GM19455 (cell line): ENCODE results near the gene RICTOR.
A peak's percentile ranks its signal among the peaks of the same experiment; 100 is the strongest.

Experiments used
- ATAC-seq: cut with Tn5 transposase; IDR thresholded peaks from one replicate; pipeline ENCODE4 v1.9.1; 2021; ENCODE audit not compliant: unreplicated experiment

RICTOR gene

DNA sequence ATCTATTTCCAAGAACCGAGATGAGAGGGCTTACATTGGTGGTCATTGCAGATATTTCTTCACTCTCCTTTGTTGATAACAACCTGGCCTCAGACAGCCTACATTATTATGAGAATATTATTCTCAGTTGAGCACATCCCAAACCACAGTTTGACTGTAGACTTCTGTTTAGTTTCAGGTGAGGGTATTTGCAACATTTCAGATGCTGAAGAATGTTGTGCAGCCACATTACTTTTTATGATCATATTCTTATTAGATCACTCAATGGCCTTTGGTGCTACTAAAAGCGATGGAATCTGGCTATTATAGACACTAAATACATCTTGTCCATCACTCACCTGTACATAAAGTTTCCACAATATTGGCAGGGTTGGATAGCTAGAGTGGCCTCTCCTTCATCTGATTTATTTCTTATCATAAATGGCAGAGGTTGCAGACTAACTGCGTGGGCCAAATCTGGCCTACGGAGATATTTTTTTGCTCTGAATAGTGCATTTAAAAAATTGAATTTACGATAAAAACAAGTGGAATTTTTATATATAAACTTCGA lies 26.2 kb upstream of the RICTOR start:
- no peak for ATAC-seq

- ATAC-seq, result no peak
These were observed 25.6 kb upstream of the RICTOR start for GRCh38 chr5:39099831-39100230.

DNA sequence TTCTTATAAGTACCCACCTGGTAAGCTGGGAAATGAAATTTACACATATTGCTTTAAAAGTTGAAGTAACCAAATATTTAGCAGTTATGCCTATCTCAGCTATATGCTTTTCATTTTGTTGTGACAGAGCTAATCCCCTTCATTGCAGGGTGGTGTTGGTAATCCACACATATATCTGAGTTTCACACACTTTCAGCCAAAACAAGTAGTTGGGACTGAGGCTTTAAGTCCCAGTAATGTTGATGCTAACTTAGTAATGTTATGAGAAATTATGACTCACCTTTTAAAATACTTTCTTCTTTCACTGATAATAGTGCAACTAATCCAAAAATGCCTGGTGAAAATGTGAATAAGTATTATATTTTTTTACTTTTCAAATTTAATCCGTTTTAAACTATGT lies 19.2 kb upstream of the RICTOR start:
- no peak for ATAC-seq

DNA sequence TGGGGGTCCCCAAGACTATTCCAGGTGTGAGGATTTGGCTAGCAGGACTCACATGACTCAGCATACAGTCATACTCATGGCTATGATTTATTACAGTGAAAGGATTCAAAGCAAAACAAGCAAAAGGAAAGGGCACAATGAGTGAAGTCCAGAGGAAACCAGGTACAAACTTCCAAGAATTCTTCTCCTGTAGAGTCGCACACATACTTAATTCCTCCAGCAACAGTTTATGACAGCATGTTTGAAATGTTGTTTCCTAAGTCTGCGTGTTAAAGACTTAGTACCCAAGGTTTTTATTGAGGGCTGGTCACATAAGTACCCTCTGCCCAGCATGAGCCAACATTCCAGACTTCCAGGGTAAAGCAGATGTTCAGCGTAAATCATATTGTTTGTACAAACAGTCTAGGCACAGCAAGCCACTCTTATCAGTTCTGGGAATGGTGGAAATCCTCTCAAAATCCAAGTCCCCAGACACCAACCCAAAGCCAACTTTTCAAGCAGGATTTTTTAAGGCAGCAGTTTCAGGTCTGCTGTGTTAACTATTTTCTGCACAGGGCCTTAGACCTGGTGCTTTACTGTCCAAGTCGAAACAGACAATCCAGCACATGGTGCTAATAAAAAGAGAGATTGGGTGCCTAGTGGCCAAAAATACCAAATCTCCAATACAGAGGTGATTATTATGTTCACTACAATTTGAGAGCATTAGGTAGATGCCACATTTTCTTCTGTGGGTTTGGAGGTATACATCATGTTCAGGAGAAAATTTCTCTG lies 18.6 kb upstream of the RICTOR start:
- no peak for ATAC-seq

DNA sequence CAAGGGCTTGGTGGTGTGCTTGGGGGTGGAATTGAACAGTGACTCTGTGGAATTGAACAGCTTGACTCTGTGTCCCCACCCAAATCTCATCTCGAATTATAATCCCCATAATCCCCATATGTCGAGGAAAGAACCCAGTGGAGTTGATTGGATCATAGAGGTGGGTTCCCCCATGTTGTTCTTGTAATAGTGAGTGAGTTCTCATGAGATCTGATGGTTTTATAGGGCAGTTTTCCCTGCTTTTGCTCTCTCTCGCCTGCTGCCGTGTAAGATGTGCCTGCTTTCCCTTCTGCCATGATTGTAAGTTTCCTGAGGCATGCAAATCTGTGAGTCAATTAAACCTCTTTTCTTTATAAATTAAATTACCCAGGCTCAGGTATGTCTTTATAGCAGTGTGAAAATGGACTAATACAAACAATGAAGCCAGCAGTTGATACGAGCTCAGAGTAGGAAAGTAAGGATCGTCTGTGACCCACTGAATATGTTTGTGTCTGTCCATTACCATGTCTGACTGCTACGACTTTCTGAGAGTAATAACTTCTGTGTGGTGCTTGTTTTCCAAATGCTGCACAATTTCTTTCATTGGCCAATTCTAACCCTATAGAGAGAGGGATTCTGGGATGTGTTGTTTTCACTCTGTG lies 17.9 kb upstream of the RICTOR start:
- ATAC-seq, result no peak

DNA sequence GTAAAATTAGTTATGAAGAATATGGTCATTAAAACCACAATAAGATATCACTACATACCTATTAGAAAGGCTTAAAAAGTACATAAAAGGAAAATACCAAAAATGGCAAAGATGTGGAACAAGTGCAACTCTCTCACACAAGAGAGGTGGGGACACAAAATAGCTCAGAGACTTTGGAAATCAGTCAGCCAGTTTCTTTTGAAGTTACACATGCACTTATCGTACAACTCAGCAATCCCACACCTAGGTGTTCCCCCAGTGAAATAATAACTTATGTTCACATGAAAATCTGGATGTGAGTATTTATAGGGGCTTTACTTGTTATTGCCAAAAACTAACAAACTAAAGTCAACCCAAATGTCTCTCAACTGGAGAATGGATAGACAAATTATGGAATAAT lies 9.8 kb upstream of the RICTOR start:
- ATAC-seq, result no peak

DNA sequence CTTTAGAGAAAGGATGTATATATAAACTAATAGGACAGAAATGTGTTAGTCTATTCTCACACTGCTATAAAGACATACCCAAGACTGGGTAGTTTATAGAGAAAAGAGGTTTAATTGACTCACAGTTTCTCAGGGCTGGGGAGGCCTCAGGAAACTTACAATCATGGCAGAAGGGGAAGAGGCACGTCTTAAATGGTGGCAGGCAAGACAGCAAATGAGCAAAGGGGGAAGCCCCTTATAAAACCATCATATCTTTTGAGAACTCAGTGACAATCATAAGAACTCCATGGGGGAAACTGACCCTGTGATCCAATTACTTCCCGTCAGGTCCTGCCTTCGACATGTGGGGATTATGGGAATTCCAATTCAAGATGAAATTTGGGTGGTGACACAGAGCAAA lies 8.8 kb upstream of the RICTOR start:
- ATAC-seq, result no peak

GRCh38 chr5:39080597-39081204 lies 6.5 kb upstream of the RICTOR start:
- peak; percentile 48 for ATAC-seq

- ATAC-seq, result no peak
These were observed 6.0 kb upstream of the RICTOR start for GRCh38 chr5:39080168-39080567.

DNA sequence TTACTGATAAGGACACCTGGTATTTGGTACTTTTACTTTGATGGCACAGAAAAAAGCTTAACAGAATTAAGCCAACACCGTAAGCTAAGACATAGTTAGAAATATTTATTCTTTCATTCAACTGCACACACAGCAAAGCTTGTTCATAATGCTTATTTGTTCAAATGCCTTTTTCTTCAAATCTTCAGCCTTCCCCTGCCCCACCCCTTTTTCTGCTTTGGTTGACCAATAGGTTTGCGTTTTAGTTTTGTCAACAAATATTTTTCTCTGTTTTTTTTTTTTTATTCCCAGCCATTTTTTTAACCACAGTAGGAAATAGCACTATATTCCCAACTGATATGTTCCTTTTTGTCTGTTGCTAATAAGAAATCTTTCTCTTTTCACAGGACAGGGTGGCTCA lies 4.9 kb upstream of the RICTOR start:
- no peak for ATAC-seq

DNA sequence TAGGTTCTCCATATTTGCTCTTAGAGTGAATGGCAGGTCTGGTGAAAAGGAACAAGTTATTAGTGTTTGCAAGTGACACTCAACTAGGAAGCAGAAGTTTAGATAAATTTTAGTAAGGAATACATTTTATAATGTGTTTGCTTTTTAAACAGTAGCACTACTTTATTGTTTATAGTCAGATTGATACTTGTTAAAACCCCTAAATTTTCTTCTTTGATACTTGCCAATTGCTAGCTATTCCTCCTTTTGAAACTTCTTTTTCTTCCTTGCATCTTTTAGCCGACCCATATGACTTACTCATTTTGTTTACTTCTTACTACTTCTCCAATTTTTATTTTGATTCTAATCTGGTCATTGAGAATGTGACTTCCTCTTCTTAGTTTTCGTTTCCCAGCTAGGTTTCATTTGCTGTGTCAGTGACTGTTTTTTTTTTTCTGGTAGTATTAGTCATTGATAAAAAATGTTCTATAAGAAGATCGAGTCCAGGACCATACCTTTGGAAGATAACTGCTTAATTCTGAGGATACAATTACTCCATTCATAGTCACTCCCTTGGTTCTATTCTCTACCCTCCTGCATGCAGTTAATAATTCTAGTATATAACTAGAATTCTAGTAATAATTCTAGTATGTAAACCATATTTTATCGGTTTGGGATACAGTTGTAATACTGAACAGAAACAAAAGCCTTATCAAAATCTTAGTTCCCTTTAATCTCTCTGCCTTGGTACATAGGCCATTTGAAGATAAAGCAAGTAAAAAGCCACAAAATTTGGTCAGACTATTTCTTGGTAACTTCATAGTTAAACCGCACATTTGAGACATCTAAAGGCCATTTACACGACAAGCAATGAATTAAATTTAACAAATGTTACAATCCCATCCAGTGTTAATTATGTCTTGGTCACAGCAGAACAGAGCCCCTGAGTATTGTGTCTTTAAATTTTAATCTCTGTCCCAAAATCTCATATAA lies 2.8 kb upstream of the RICTOR start:
- ATAC-seq, result no peak

- no peak for ATAC-seq
These were observed 2.0 kb upstream of the RICTOR start for GRCh38 chr5:39076101-39076756.

GRCh38 chr5:39073767-39074016 lies 507 bp downstream of the RICTOR start:
- ATAC-seq, result peak; percentile 36

GRCh38 chr5:39072925-39073766 lies 1.1 kb downstream of the RICTOR start:
- peak; percentile 44 for ATAC-seq

- ATAC-seq, result no peak
These were observed 6.1 kb downstream of the RICTOR start for GRCh38 chr5:39068099-39068498.

DNA sequence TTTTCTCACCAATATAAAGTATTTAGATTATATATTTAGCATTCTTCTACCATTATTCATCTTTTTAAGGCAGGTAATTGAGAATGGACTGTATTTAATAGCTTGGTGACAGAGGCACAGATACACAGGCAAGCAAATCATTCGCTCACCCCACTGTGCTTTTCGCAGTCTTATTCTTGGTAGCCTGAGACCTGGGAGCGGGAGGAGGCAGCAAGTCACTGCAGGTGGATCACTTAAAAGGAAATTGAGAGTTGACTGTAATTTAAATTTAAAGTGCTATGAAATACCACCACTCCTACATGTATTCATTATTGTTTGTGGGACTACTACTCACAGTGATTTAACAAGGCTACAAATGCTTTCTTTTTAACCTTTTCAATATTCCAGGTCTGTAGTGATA lies 9.7 kb downstream of the RICTOR start:
- ATAC-seq, result no peak

DNA sequence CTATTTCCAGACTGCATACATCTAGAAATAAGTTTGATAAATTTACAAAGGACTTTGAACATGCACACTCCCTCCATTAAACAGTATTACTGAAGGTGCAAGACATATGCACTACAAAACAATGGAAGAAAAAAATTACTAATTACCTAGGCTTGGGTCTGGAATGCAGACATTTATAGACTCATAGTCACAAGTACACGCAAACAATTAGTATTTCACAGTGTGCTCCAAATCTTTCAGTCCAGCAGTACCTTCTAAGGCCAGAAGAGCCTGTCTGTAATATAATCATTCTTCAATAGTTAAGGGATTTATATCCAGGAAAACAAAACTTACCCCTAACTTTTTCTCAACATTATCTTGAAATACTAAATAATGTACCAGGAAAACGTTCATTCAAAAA lies 11.2 kb downstream of the RICTOR start:
- ATAC-seq, result no peak

- no peak for ATAC-seq
These were observed 11.7 kb downstream of the RICTOR start for GRCh38 chr5:39062530-39062929.

DNA sequence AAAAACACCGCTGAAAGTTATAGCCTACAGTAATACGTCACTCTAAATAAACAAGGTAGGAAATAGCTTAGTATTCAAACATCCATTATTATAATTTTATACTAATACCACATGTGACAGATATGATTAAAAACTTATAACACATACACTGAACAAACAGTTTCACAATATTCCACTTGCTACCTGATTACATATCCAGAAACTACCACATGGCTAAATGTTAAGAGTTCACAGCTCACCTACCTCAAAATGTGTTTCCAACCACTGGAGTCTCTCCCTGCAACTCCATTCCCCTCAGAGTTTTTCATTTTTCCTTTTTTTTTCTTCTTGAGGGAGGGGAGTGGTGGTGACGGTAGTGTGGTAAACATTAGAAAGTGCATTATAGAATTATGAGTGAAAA lies 12.1 kb downstream of the RICTOR start:
- ATAC-seq, result no peak

GRCh38 chr5:39059064-39059463 lies 15.1 kb downstream of the RICTOR start:
- no peak for ATAC-seq
